Spleen (tissue), 7 donors: Measurements from ENCODE around the gene SPINDOC.

Experiments used
- POLR2A ChIP-seq, 3 donors: fragments of 450-650 bp; IDR thresholded peaks; one replicate each; pipeline ENCODE4 v1.5.1; 2017; ENCODE audit warnings: antibody characterized with exemption in 3 of 3, mild to moderate bottlenecking in 1 of 3
- POLR2AphosphoS5 ChIP-seq, 3 donors: sonication (generic); formaldehyde crosslinking; IDR thresholded peaks; one replicate each; pipeline ENCODE4 v1.5.1; 2017; ENCODE audit warnings: antibody characterized with exemption in 3 of 3
- TF ChIP-seq, protein P1 (sequence below), 11 experiments: fragments of 200-600 bp in 7 of 11; fragments of 450-650 bp in 4 of 11; sonication (generic) in 4 of 11; IDR thresholded peaks in 8 of 11; conservative IDR thresholded peaks in 3 of 11; 1 replicate in 7 of 11; 2 replicates in 4 of 11; pipeline versions ENCODE4 v1.4.0 to v1.8.0; 2016 to 2021; ENCODE audit warnings: antibody characterized with exemption in 11 of 11, inconsistent platforms in 4 of 11, mild to moderate bottlenecking in 1 of 11
- donor health status: DM: no; HTN: no; CAD: no; lungs with moderate emphysema.
- donor health status: DM: no; HTN: no; CAD: no.
- donor health status: DM: no; HTN: no; CAD: no.

- TF ChIP-seq, protein P1, sequence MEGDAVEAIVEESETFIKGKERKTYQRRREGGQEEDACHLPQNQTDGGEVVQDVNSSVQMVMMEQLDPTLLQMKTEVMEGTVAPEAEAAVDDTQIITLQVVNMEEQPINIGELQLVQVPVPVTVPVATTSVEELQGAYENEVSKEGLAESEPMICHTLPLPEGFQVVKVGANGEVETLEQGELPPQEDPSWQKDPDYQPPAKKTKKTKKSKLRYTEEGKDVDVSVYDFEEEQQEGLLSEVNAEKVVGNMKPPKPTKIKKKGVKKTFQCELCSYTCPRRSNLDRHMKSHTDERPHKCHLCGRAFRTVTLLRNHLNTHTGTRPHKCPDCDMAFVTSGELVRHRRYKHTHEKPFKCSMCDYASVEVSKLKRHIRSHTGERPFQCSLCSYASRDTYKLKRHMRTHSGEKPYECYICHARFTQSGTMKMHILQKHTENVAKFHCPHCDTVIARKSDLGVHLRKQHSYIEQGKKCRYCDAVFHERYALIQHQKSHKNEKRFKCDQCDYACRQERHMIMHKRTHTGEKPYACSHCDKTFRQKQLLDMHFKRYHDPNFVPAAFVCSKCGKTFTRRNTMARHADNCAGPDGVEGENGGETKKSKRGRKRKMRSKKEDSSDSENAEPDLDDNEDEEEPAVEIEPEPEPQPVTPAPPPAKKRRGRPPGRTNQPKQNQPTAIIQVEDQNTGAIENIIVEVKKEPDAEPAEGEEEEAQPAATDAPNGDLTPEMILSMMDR (IDR thresholded peaks at IDR 0.05 in 8 of 11, conservative IDR thresholded peaks at IDR 0.05 in 3 of 11), result no peak
- TF ChIP-seq POLR2AphosphoS5 (IDR thresholded peaks at IDR 0.05) (no peak), POLR2A (IDR thresholded peaks at IDR 0.05) (no peak)
Measured at GRCh38 chr11:63844836-63845235, 31.6 kb downstream of the SPINDOC start.
